ENCODE results near the gene TMED10. TPM values are rescaled to one million over a fixed set of nuclear protein-coding genes. Genes with fewer than 3 reads are reported as not detected.

Gene TMED10
- total RNA-seq, 2 donors from 2014 or later = 264 to 267 TPM

DNA sequence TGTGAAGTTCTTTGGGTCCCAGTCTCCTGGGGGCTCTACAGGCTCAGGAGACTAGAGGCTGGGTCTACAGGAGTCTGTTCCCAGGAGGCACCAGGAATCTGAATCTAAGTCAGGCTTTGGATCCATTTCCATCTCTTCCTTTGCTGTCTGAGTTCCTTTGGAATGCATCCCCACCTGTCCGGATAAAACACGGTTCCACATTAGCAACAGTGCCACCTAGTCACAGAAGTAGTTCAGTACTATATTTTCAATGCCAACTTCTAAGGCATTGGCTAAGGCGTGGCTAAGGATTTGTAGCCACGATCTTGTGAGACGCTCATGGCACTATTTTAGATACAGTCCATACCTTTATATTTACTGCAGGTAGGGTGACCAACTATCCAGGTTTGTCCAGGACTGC, 91.9 kb downstream of the TMED10 start:
- 85 to 90% methylated on average over 5 of the region's 5 CpGs for WGBS, 2 experiments (ENCODE audit: insufficient coverage in 1 of 2, insufficient read length in 1 of 2)
- Histone ChIP-seq H3K27me3 (ENCODE audit: control insufficient read depth, insufficient read depth, low read length, poor library complexity, severe bottlenecking) (no peaks in the 10 kb centered on the region), H3K9me3 (ENCODE audit: control insufficient read depth, low read length) (no peaks in the 10 kb centered on the region), H3K4me1 (ENCODE audit: control insufficient read depth, insufficient read depth, low read length) (no peaks in the 10 kb centered on the region), H3K27ac (ENCODE audit: low read depth, low read length) (no peak overlapping the region), H3K36me3 (ENCODE audit: control insufficient read depth, insufficient read depth, low read length) (peaks cover 49% of the 10 kb centered on the region), H3K4me3 (ENCODE audit: low read length) (no peak overlapping the region), H3K9ac (ENCODE audit: extremely low read depth, low read length, poor library complexity, severe bottlenecking) (no peak overlapping the region)
- no peaks in the 10 kb centered on the region for H3K9me3 Mint-ChIP-seq
- no peaks in the 10 kb centered on the region for H3K27me3 Mint-ChIP-seq (ENCODE audit: insufficient read depth)
- H3K4me1 Mint-ChIP-seq = no peaks in the 10 kb centered on the region
- peaks cover 52% of the 10 kb centered on the region for H3K36me3 Mint-ChIP-seq (ENCODE audit: low read depth)
- no peak overlapping the region for H3K4me3 Mint-ChIP-seq
- TF ChIP-seq CTCF (conservative IDR thresholded peaks at IDR 0.05) = no peak
- no peak overlapping the region for H3K27ac Mint-ChIP-seq
- DNase-seq = no peak

- 100% methylated on average over 1 of the region's 1 CpG for WGBS, 2 experiments (ENCODE audit: insufficient coverage in 1 of 2, insufficient read length in 1 of 2)
Measured at GRCh38 chr14:75083271-75083670, 93.1 kb downstream of the TMED10 start.

DNA sequence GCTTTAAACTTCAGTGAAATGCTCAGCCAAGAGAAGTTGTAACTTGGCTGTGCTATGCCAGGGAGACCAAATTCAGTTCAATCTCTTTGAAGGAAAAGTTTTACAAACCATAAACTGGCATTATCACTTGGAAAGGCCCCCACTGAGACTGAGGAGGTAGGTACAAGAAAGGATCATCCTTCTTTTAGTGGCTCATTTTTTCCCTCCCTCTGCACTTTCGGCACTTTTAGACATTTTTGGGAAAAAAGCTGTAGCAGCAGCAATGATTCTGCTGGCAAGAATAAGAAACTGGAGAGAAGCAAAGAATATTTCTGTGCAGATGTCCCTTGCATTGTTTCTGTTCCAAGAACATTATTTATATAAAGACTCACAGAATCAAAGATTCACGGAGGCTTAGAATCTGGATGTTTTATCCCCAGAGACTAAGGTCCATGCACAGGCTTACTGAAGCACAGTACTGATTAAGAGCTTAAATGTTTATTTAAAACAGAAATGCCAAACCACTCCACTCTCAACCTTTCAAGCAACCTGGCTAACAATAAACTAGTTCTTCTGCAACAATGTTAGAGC, 94.7 kb downstream of the TMED10 start:
- peaks cover 33% of the 10 kb centered on the region for H3K36me3 Mint-ChIP-seq (ENCODE audit: low read depth)
- WGBS, 2 experiments (ENCODE audit: insufficient coverage in 1 of 2, insufficient read length in 1 of 2) = 85% methylated on average over 2 of the region's 2 CpGs; no CpG with 5 or more reads in 1 of the 2 experiments

More at GRCh38 chr14:75083271-75083670, 93.1 kb downstream of the TMED10 start:
- Mint-ChIP-seq H3K9me3 (no peaks in the 10 kb centered on the region), H3K4me1 (no peaks in the 10 kb centered on the region), H3K4me3 (no peak overlapping the region), H3K36me3 (ENCODE audit: low read depth) (peaks cover 48% of the 10 kb centered on the region), H3K27me3 (ENCODE audit: insufficient read depth) (no peaks in the 10 kb centered on the region), H3K27ac (no peak overlapping the region)
- no peaks in the 10 kb centered on the region for H3K27me3 ChIP-seq (ENCODE audit: control insufficient read depth, insufficient read depth, low read length, poor library complexity, severe bottlenecking)
- no peak overlapping the region for H3K4me3 ChIP-seq (ENCODE audit: low read length)
- H3K9ac ChIP-seq (ENCODE audit: extremely low read depth, low read length, poor library complexity, severe bottlenecking) = no peak overlapping the region
- TF ChIP-seq CTCF (conservative IDR thresholded peaks at IDR 0.05) = no peak
- no peak for DNase-seq
- no peak overlapping the region for H3K27ac ChIP-seq (ENCODE audit: low read depth, low read length)
- H3K9me3 ChIP-seq (ENCODE audit: control insufficient read depth, low read length) = no peaks in the 10 kb centered on the region
- peaks cover 48% of the 10 kb centered on the region for H3K36me3 ChIP-seq (ENCODE audit: control insufficient read depth, insufficient read depth, low read length)
- peaks cover 2% of the 10 kb centered on the region for H3K4me1 ChIP-seq (ENCODE audit: control insufficient read depth, insufficient read depth, low read length)

More for the DNA sequence above, 94.7 kb downstream of the TMED10 start:
- DNase-seq = no peak
- TF ChIP-seq CTCF (conservative IDR thresholded peaks at IDR 0.05) = no peak
- Histone ChIP-seq H3K36me3 (ENCODE audit: control insufficient read depth, insufficient read depth, low read length) (peaks cover 33% of the 10 kb centered on the region), H3K4me1 (ENCODE audit: control insufficient read depth, insufficient read depth, low read length) (peaks cover 2% of the 10 kb centered on the region), H3K9me3 (ENCODE audit: control insufficient read depth, low read length) (no peaks in the 10 kb centered on the region), H3K9ac (ENCODE audit: extremely low read depth, low read length, poor library complexity, severe bottlenecking) (no peak overlapping the region), H3K27ac (ENCODE audit: low read depth, low read length) (no peak overlapping the region), H3K4me3 (ENCODE audit: low read length) (no peak overlapping the region), H3K27me3 (ENCODE audit: control insufficient read depth, insufficient read depth, low read length, poor library complexity, severe bottlenecking) (no peaks in the 10 kb centered on the region)
- H3K4me1 Mint-ChIP-seq = no peaks in the 10 kb centered on the region
- H3K27me3 Mint-ChIP-seq (ENCODE audit: insufficient read depth) = no peaks in the 10 kb centered on the region
- no peaks in the 10 kb centered on the region for H3K9me3 Mint-ChIP-seq
- no peak overlapping the region for H3K4me3 Mint-ChIP-seq
- H3K27ac Mint-ChIP-seq = no peak overlapping the region

Other genes starting within 250 kb of the TMED10 start
- 1 to 10 TPM; 5.0 to 7.6 TPM for gene PGF, start 221.0 kb downstream of the TMED10 start, total RNA-seq
- 10 to 100 TPM; 35.0 to 41.6 TPM for gene EIF2B2, start 173.7 kb downstream of the TMED10 start, total RNA-seq
- gene MLH3, start 125.1 kb downstream of the TMED10 start, total RNA-seq = 10 to 100 TPM; 18.7 to 34.6 TPM
- 10 to 100 TPM; 21.4 to 26.0 TPM for gene ACYP1, start 112.6 kb downstream of the TMED10 start, total RNA-seq
- gene ZC2HC1C, start 107.0 kb downstream of the TMED10 start, total RNA-seq = 1 to 10 TPM; 2.3 to 2.7 TPM
- gene NEK9, start 49.6 kb downstream of the TMED10 start, total RNA-seq = 10 to 100 TPM; 74.1 to 97.5 TPM
- gene FOS, start 102.2 kb upstream of the TMED10 start, total RNA-seq = 10 to 100 TPM; 10.3 to 14.0 TPM